SK-N-SH (cell line): ENCODE data around the gene COBLL1. TPM values are rescaled to one million over a fixed set of nuclear protein-coding genes. Genes with fewer than 3 reads are reported as not detected.

ENCODE experiments used
- CTCF ChIA-PET: fragments of 300-600, 350-600 bp; formaldehyde crosslinking; extraction: SDS; loops from one replicate; lab custom pipeline; 2021; lab: Yijun Ruan, JAX
- POLR2A ChIA-PET: fragments of 350-600 bp; sonication (Branson Sonifier 250); formaldehyde crosslinking; extraction: SDS; loops from one replicate; lab custom pipeline; 2020; ENCODE audit warnings: antibody characterized with exemption, inconsistent platforms; lab: Yijun Ruan, JAX
- DNase-seq: peaks from one replicate; pipeline ENCODE4 v3.0.0; 2012
- H2AFZ ChIP-seq: fragments of 200-600 bp; sonication (generic); 2 replicates; pipeline ENCODE4 v1.8.1; 2016; ENCODE audit warnings: antibody characterized with exemption, mild to moderate bottlenecking, low read depth
- H3F3A ChIP-seq: fragments of 200-600 bp; sonication (generic); replicated peaks from 2 replicates; pipeline ENCODE3; 2016; ENCODE audit warnings: antibody characterized with exemption, mild to moderate bottlenecking; ENCODE audit not compliant: insufficient read depth
- H3K27ac ChIP-seq, 2 experiments: fragments of 200-500 bp in 1 of 2; fragments of 200-600 bp in 1 of 2; sonication (Bioruptor generic) in 1 of 2; sonication (generic), shearing (Covaris generic) in 1 of 2; 2 replicates each; pipeline versions ENCODE4 v1.5.1 to v1.6.1; 2014 to 2016; ENCODE audit warnings: low read depth in 2 of 2, inconsistent platforms in 1 of 2, low read length in 1 of 2, mild to moderate bottlenecking in 1 of 2, mixed read lengths in 1 of 2
- H3K27me3 ChIP-seq: fragments of 200-600 bp; sonication (generic), shearing (Covaris generic); 2 replicates; pipeline ENCODE4 v1.6.1; 2016; ENCODE audit warnings: mixed run types; ENCODE audit not compliant: insufficient read depth
- H3K36me3 ChIP-seq, 2 experiments: fragments of 200-500 bp in 1 of 2; fragments of 200-600 bp in 1 of 2; sonication (Bioruptor generic) in 1 of 2; sonication (generic) in 1 of 2; replicated peaks in 1 of 2; 2 replicates each; pipeline versions ENCODE3 to v1.5.1; 2014 to 2016; ENCODE audit warnings: low read length in 1 of 2, mild to moderate bottlenecking in 1 of 2; ENCODE audit not compliant: insufficient read depth in 2 of 2, control insufficient read depth in 1 of 2
- H3K4me1 ChIP-seq, 2 experiments: fragments of 200-500 bp in 1 of 2; fragments of 200-600 bp in 1 of 2; sonication (Bioruptor generic) in 1 of 2; sonication (generic), shearing (Covaris generic) in 1 of 2; 2 replicates each; pipeline versions ENCODE4 v1.5.1 to v1.6.1; 2014 to 2016; ENCODE audit warnings: low read depth in 1 of 2, low read length in 1 of 2, mixed run types in 1 of 2; ENCODE audit not compliant: insufficient read depth in 2 of 2, control insufficient read depth in 1 of 2
- H3K4me2 ChIP-seq: fragments of 200-600 bp; sonication (generic), shearing (Covaris generic); 2 replicates; pipeline ENCODE4 v1.6.1; 2017; ENCODE audit warnings: mixed run types
- H3K4me3 ChIP-seq, 2 experiments: fragments of 200-500 bp in 1 of 2; fragments of 200-600 bp in 1 of 2; sonication (Bioruptor generic) in 1 of 2; sonication (generic), shearing (Covaris generic) in 1 of 2; 2 replicates each; pipeline versions ENCODE4 v1.5.1 to v1.8.1; 2014 to 2016; ENCODE audit warnings: low read depth in 2 of 2, inconsistent platforms in 1 of 2, low read length in 1 of 2, mild to moderate bottlenecking in 1 of 2, mixed read lengths in 1 of 2, moderate library complexity in 1 of 2
- H3K79me2 ChIP-seq: fragments of 200-600 bp; sonication (generic); 2 replicates; pipeline ENCODE4 v1.8.1; 2017; ENCODE audit warnings: mild to moderate bottlenecking; ENCODE audit not compliant: insufficient read depth
- H3K9ac ChIP-seq: fragments of 200-600 bp; sonication (generic); 2 replicates; pipeline ENCODE4 v1.6.1; 2017; ENCODE audit warnings: mixed run types
- H3K9me2 ChIP-seq: fragments of 200-600 bp; sonication (generic); 2 replicates; pipeline ENCODE4 v1.6.1; 2017; ENCODE audit warnings: mixed run types
- H3K9me3 ChIP-seq: fragments of 200-600 bp; sonication (generic); 2 replicates; pipeline ENCODE4 v1.6.1; 2017; ENCODE audit warnings: mixed run types, mild to moderate bottlenecking, moderate library complexity
- H4K20me1 ChIP-seq: fragments of 200-600 bp; sonication (generic); 2 replicates; pipeline ENCODE4 v1.6.1; 2017; ENCODE audit warnings: mild to moderate bottlenecking, mixed run types; ENCODE audit not compliant: insufficient read depth
- CHD2 ChIP-seq: fragments of 150-350 bp; IDR thresholded peaks from 2 replicates; pipeline ENCODE4 v1.6.1; 2018; ENCODE audit warnings: low read length; ENCODE audit not compliant: partially characterized antibody
- ELF1 ChIP-seq: IDR thresholded peaks from 2 replicates; pipeline ENCODE4 v1.4.0; 2012
- EZH2phosphoT487 ChIP-seq: fragments of 200-600 bp; sonication (generic); IDR thresholded peaks from 2 replicates; pipeline ENCODE4 v1.6.1; 2017; ENCODE audit warnings: low read depth, mixed run types, mild to moderate bottlenecking, antibody characterized with exemption, moderate library complexity, borderline replicate concordance
- FOSL2 ChIP-seq: IDR thresholded peaks from 2 replicates; pipeline ENCODE4 v1.4.0; 2012; ENCODE audit warnings: low read depth, mild to moderate bottlenecking, moderate library complexity, borderline replicate concordance
- FOXJ3 ChIP-seq: sonication (generic); formaldehyde crosslinking; IDR thresholded peaks from 2 replicates; pipeline ENCODE4 v1.5.1; 2020; ENCODE audit warnings: mild to moderate bottlenecking, missing genetic modification reagents
- GABPA ChIP-seq: IDR thresholded peaks from 2 replicates; pipeline ENCODE4 v1.4.0; 2012; ENCODE audit warnings: low read depth, mild to moderate bottlenecking
- GATA2 ChIP-seq: sonication (generic); formaldehyde crosslinking; IDR thresholded peaks from 2 replicates; pipeline ENCODE4 v1.5.0; 2020; ENCODE audit warnings: mild to moderate bottlenecking, missing genetic modification reagents
- JUND ChIP-seq: IDR thresholded peaks from 2 replicates; pipeline ENCODE4 v1.4.0; 2012
- MEF2A ChIP-seq: IDR thresholded peaks from 2 replicates; pipeline ENCODE4 v1.4.0; 2012; ENCODE audit warnings: low read depth, borderline replicate concordance
- MXI1 ChIP-seq: IDR thresholded peaks from 2 replicates; pipeline ENCODE4 v1.6.1; 2012; ENCODE audit warnings: mild to moderate bottlenecking, low read depth, low read length, improper control_type of control experiment
- NFIC ChIP-seq: IDR thresholded peaks from 2 replicates; pipeline ENCODE4 v1.4.0; 2012; ENCODE audit warnings: borderline replicate concordance
- NRF1 ChIP-seq: IDR thresholded peaks from 2 replicates; pipeline ENCODE4 v1.6.1; 2012; ENCODE audit warnings: low read depth, mild to moderate bottlenecking, low read length
- POLR2AphosphoS5 ChIP-seq: IDR thresholded peaks from 2 replicates; pipeline ENCODE4 v1.6.1; 2012; ENCODE audit warnings: low read depth, low read length
- RAD21 ChIP-seq: IDR thresholded peaks from 2 replicates; pipeline ENCODE4 v1.6.1; 2012; ENCODE audit warnings: mild to moderate bottlenecking, low read length
- REST ChIP-seq: IDR thresholded peaks from 2 replicates; pipeline ENCODE4 v1.6.1; 2012; ENCODE audit warnings: mild to moderate bottlenecking, low read depth, low read length, moderate library complexity
- RFX5 ChIP-seq: IDR thresholded peaks from 2 replicates; pipeline ENCODE4 v1.6.1; 2012; ENCODE audit warnings: mild to moderate bottlenecking, improper control_type of control experiment, low read length
- TAF1 ChIP-seq: IDR thresholded peaks from 2 replicates; pipeline ENCODE4 v1.6.1; 2012; ENCODE audit warnings: low read depth, mild to moderate bottlenecking, low read length, moderate library complexity, borderline replicate concordance
- TCF12 ChIP-seq: IDR thresholded peaks from 2 replicates; pipeline ENCODE4 v1.4.0; 2012
- YY1 ChIP-seq: IDR thresholded peaks from 2 replicates; pipeline ENCODE4 v1.4.0; 2012; ENCODE audit warnings: low read depth, mild to moderate bottlenecking
- WGBS: methylation state at CpG from one replicate; pipeline ENCODE4 v1.1.6; 2017; ENCODE audit warnings: low lambda C conversion rate; 5-methylcytosine and 5-hydroxymethylcytosine counted together
- polyA plus RNA-seq, 3 experiments: library from polyadenylated mRNA; depleted of rRNA; stranded (reverse); fragments of >200 nt; gene quantifications; 2 replicates each; pipeline ENCODE4 v1.2.3, GENCODE V29; 2012
- TF ChIP-seq, protein P1 (sequence below): IDR thresholded peaks from 2 replicates; pipeline ENCODE4 v1.4.0; 2012; ENCODE audit warnings: low read depth, borderline replicate concordance
- TF ChIP-seq, protein P2 (sequence below): IDR thresholded peaks from 2 replicates; pipeline ENCODE4 v1.4.0; 2012; ENCODE audit warnings: low read depth, borderline replicate concordance
- TF ChIP-seq, protein P3 (sequence below): fragments of 150-350 bp; IDR thresholded peaks from 2 replicates; pipeline ENCODE4 v1.6.1; 2016; ENCODE audit warnings: mild to moderate bottlenecking, low read depth, low read length

COBLL1 gene
- polyA plus RNA-seq, 1 of the 3 experiments (the other 2 are of a cell fraction), result 3.1 TPM

- TF ChIP-seq, protein P1, sequence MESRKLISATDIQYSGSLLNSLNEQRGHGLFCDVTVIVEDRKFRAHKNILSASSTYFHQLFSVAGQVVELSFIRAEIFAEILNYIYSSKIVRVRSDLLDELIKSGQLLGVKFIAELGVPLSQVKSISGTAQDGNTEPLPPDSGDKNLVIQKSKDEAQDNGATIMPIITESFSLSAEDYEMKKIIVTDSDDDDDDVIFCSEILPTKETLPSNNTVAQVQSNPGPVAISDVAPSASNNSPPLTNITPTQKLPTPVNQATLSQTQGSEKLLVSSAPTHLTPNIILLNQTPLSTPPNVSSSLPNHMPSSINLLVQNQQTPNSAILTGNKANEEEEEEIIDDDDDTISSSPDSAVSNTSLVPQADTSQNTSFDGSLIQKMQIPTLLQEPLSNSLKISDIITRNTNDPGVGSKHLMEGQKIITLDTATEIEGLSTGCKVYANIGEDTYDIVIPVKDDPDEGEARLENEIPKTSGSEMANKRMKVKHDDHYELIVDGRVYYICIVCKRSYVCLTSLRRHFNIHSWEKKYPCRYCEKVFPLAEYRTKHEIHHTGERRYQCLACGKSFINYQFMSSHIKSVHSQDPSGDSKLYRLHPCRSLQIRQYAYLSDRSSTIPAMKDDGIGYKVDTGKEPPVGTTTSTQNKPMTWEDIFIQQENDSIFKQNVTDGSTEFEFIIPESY, result no peak
- TF ChIP-seq GABPA (no peak), MXI1 (no peak), TCF12 (peak; percentile 81), FOSL2 (peak; percentile 35; the same call in 1 of the 2 replicates), POLR2AphosphoS5 (peak; percentile 42; the same call in 1 of the 2 replicates)
These were observed 149.5 kb downstream of the COBLL1 start (continued) for GRCh38 chr2:164692114-164692513.

DNA sequence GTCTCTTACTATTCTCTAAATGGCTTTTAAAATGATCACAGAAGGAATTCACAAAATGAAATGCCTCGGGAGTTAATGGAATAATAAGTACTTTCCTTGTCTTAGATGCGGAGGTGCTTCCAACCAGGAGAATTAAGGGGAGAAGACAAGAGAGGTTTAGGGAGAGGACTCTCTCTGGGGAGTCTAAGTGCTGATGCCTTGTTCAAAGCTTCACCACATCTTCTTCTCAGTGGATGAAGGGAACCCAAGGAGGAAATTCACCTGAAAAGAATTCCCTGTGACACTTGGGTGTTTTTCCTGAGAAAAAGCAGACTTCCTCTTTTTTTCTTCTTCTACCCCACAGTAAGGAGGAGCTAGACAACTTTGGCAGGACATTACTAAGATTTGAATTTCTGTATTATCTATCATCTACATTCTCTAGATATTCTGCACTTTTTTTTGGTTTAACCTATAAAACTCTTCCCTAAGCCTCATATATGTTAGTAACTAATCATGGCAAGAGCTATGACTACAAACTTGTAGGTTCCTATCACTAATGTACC, 150.2 kb downstream of the COBLL1 start:
- H3K79me2 ChIP-seq, result no peaks in the 10 kb centered on the region
- H3K4me1 ChIP-seq, result peaks cover under 1 to 26% of the 10 kb centered on the region in 2 experiments; a peak in 3 of 4 replicates
- H3K9ac ChIP-seq, result no peak overlapping the region
- peak overlapping the region; percentile 64 to 84 for H3K27ac ChIP-seq
- H3F3A ChIP-seq, result peaks cover 7% of the 10 kb centered on the region
- POLR2A ChIA-PET, result no interaction called here
- no peaks in the 10 kb centered on the region for H3K27me3 ChIP-seq
- H2AFZ ChIP-seq, result no peak overlapping the region
- no peak for DNase-seq
- no peaks in the 10 kb centered on the region for H3K9me3 ChIP-seq
- peaks cover 0 to 21% of the 10 kb centered on the region in 2 experiments for H3K36me3 ChIP-seq
- no peak overlapping the region for H3K4me3 ChIP-seq
- no peaks in the 10 kb centered on the region for H4K20me1 ChIP-seq
- no peaks in the 10 kb centered on the region for H3K9me2 ChIP-seq
- H3K4me2 ChIP-seq, result no peak overlapping the region
- CTCF ChIA-PET, result interaction anchor here (1.1 to 1.4 kb wide), 3 partner anchors 25 to 91 kb away, joined by 3 to 5 read pairs (median 4); no protein-coding TSS in a partner anchor
- WGBS, result 94% methylated on average over 2 of the region's 2 CpGs
- TF ChIP-seq POLR2AphosphoS5 (no peak), REST (no peak), GATA2 (no peak), FOXJ3 (CRISPR knock-in tag) (no peak), FOSL2 (no peak), MEF2A (no peak), TAF1 (no peak), RAD21 (no peak), EZH2phosphoT487 (no peak), NFIC (0 out of 2 replicates have a peak, but pooled peaks have one; percentile 30), JUND (peak; percentile 33; the same call in 1 of the 2 replicates), CHD2 (no peak), YY1 (no peak), GABPA (no peak), ELF1 (no peak), NRF1 (no peak), RFX5 (no peak)
- TF ChIP-seq, protein P2, sequence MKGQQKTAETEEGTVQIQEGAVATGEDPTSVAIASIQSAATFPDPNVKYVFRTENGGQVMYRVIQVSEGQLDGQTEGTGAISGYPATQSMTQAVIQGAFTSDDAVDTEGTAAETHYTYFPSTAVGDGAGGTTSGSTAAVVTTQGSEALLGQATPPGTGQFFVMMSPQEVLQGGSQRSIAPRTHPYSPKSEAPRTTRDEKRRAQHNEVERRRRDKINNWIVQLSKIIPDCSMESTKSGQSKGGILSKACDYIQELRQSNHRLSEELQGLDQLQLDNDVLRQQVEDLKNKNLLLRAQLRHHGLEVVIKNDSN, result no peak
- TF ChIP-seq, protein P3, sequence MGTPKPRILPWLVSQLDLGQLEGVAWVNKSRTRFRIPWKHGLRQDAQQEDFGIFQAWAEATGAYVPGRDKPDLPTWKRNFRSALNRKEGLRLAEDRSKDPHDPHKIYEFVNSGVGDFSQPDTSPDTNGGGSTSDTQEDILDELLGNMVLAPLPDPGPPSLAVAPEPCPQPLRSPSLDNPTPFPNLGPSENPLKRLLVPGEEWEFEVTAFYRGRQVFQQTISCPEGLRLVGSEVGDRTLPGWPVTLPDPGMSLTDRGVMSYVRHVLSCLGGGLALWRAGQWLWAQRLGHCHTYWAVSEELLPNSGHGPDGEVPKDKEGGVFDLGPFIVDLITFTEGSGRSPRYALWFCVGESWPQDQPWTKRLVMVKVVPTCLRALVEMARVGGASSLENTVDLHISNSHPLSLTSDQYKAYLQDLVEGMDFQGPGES, result no peak
- TF ChIP-seq, protein P1, result no peak
